Neural progenitor cell (in vitro differentiated cells): Measurements from ENCODE around the gene TRIM41. TPM values are rescaled to one million over a fixed set of nuclear protein-coding genes. Genes with fewer than 3 reads are reported as not detected.
A peak's percentile ranks its signal among the peaks of the same experiment; 100 is the strongest.

Experiments
- DNase-seq: peaks from one replicate; pipeline ENCODE4 v3.0.0-alpha.2; 2016; ENCODE audit warnings: low spot score
- H2AFZ ChIP-seq: fragments of 200-600 bp; sonication (generic); replicated peaks from 2 replicates; pipeline ENCODE4 v1.6.1; 2016; ENCODE audit warnings: antibody characterized with exemption
- H3F3A ChIP-seq: fragments of 200-600 bp; sonication (generic); 2 replicates; pipeline ENCODE4 v1.6.1; 2016; ENCODE audit warnings: antibody characterized with exemption, low read depth
- H3K27ac ChIP-seq: fragments of 200-600 bp; sonication (generic); 2 replicates; pipeline ENCODE4 v1.5.1; 2016; ENCODE audit warnings: mild to moderate bottlenecking
- H3K27me3 ChIP-seq: fragments of 200-600 bp; sonication (generic); 2 replicates; pipeline ENCODE4 v1.6.1; 2016; ENCODE audit warnings: mild to moderate bottlenecking, moderate library complexity
- H3K36me3 ChIP-seq: fragments of 200-600 bp; sonication (generic); 2 replicates; pipeline ENCODE4 v1.5.1; 2016
- H3K4me1 ChIP-seq: fragments of 200-600 bp; sonication (generic); 2 replicates; pipeline ENCODE4 v1.6.1; 2016; ENCODE audit warnings: mixed run types
- H3K4me2 ChIP-seq: fragments of 200-600 bp; sonication (generic); 2 replicates; pipeline ENCODE4 v1.6.1; 2016
- H3K4me3 ChIP-seq: fragments of 200-600 bp; sonication (generic); 2 replicates; pipeline ENCODE4 v1.5.1; 2016
- H3K79me2 ChIP-seq: fragments of 200-600 bp; sonication (generic); 2 replicates; pipeline ENCODE4 v1.6.1; 2016; ENCODE audit warnings: low read depth
- H3K9ac ChIP-seq: fragments of 200-600 bp; sonication (generic); 2 replicates; pipeline ENCODE4 v1.6.1; 2016
- H3K9me3 ChIP-seq: fragments of 200-600 bp; sonication (generic); 2 replicates; pipeline ENCODE4 v1.5.1; 2016; ENCODE audit warnings: low read depth
- H4K20me1 ChIP-seq: fragments of 200-600 bp; sonication (generic); 2 replicates; pipeline ENCODE4 v1.6.1; 2016; ENCODE audit warnings: low read depth
- H3K27ac Mint-ChIP-seq: 3 replicates; pipeline ENCODE4 v1.8.0; 2021; ENCODE audit warnings: mixed read lengths
- H3K27me3 Mint-ChIP-seq: 2 replicates; pipeline ENCODE4 v1.8.0; 2022; ENCODE audit warnings: low read depth, mild to moderate bottlenecking, inconsistent platforms, moderate library complexity, mixed read lengths; ENCODE audit not compliant: insufficient read depth
- H3K36me3 Mint-ChIP-seq: 3 replicates; pipeline ENCODE4 v1.8.0; 2021; ENCODE audit warnings: mixed read lengths
- H3K4me1 Mint-ChIP-seq: 3 replicates; pipeline ENCODE4 v1.8.0; 2021; ENCODE audit warnings: mixed read lengths
- H3K4me3 Mint-ChIP-seq: 3 replicates; pipeline ENCODE4 v1.8.0; 2021; ENCODE audit warnings: mild to moderate bottlenecking, moderate library complexity, mixed read lengths
- H3K9me3 Mint-ChIP-seq: 3 replicates; pipeline ENCODE4 v1.8.0; 2020; ENCODE audit warnings: mixed read lengths
- EZH2 ChIP-seq: fragments of 200-600 bp; sonication (generic); IDR thresholded peaks from 2 replicates; pipeline ENCODE4 v1.6.1; 2017; ENCODE audit warnings: antibody characterized with exemption, mild to moderate bottlenecking, moderate library complexity
- EZH2phosphoT487 ChIP-seq: fragments of 200-600 bp; sonication (generic); IDR thresholded peaks from 2 replicates; pipeline ENCODE4 v1.6.1; 2017; ENCODE audit warnings: antibody characterized with exemption
- total RNA-seq: library from RNA; depleted of rRNA; stranded (reverse); fragments of >200 nt; gene quantifications from 2 replicates; pipeline ENCODE4 v1.2.3, GENCODE V29; 2015; ENCODE audit warnings: low replicate concordance
- TF ChIP-seq, protein P1 (sequence below): fragments of 200-600 bp; sonication (generic); IDR thresholded peaks from 2 replicates; pipeline ENCODE4 v1.5.1; 2017; ENCODE audit warnings: antibody characterized with exemption, mild to moderate bottlenecking

Gene TRIM41
- total RNA-seq, 1 donor from 2014 or later, result 8.1 TPM

DNA sequence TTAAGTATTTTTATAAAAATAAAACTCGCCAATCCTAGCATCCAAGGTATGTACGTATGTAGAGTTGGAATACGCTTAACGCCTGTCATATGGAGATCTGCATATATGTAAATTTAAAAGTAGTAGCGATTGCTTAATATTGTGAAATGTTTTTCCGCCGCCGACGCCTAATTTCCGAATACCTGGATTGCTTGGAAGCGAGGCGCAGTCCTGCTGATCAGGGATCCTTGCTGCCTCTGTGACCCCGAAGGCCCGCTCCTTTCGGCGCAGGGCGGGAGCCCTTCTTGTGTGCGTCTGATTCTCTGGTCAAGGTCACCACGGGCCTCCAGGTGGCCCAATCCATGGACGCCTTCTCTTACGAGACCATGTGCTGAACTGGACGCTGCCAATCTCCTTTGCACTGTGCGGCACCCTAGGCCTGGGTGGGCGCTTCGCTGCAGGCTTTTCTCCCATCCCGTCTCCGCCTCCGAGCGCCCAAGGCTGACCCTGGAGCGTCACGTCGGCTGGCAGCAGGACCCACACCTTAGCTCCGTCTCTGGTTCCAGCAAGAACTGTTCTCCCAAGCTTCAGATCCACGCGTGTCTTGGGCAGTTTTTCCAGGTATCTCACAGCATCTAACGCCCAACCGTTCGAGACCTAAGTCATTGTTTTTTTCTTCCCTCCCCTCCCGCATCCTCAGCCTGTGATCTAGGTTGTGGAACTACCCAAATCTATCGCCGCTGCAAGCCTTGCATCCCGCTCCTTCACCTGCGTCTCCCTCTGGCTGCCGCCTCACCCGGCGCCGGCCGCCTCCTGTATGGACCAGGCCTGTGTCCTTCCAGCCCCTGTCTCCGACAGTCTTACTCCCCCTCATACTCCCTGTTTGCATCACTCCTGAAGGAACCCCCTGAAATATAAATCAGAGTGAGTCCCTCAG is 3.6 kb upstream of the TRIM41 start:
- Histone ChIP-seq H3K9ac (no peak overlapping the region), H2AFZ (no peak overlapping the region), H3K79me2 (peaks cover 7% of the 10 kb centered on the region), H3K36me3 (no peaks in the 10 kb centered on the region), H3K9me3 (no peaks in the 10 kb centered on the region), H3K27me3 (peaks cover 30% of the 10 kb centered on the region), H3K4me2 (no peak overlapping the region), H4K20me1 (peaks cover 4% of the 10 kb centered on the region), H3K4me1 (peaks cover 5% of the 10 kb centered on the region), H3K4me3 (no peak overlapping the region), H3K27ac (no peak overlapping the region), H3F3A (peaks cover 77% of the 10 kb centered on the region)
- no peak for DNase-seq
- TF ChIP-seq, protein P1, sequence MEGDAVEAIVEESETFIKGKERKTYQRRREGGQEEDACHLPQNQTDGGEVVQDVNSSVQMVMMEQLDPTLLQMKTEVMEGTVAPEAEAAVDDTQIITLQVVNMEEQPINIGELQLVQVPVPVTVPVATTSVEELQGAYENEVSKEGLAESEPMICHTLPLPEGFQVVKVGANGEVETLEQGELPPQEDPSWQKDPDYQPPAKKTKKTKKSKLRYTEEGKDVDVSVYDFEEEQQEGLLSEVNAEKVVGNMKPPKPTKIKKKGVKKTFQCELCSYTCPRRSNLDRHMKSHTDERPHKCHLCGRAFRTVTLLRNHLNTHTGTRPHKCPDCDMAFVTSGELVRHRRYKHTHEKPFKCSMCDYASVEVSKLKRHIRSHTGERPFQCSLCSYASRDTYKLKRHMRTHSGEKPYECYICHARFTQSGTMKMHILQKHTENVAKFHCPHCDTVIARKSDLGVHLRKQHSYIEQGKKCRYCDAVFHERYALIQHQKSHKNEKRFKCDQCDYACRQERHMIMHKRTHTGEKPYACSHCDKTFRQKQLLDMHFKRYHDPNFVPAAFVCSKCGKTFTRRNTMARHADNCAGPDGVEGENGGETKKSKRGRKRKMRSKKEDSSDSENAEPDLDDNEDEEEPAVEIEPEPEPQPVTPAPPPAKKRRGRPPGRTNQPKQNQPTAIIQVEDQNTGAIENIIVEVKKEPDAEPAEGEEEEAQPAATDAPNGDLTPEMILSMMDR, result no peak
- TF ChIP-seq EZH2 (no peak), EZH2phosphoT487 (no peak)
- peaks cover 44% of the 10 kb centered on the region for H3K27me3 Mint-ChIP-seq
- H3K9me3 Mint-ChIP-seq, result peaks cover 16% of the 10 kb centered on the region
- peak overlapping the region; percentile 79 for H3K27ac Mint-ChIP-seq
- H3K4me3 Mint-ChIP-seq, result peak overlapping the region; percentile 99
- H3K36me3 Mint-ChIP-seq, result peaks cover 9% of the 10 kb centered on the region
- peaks cover 38% of the 10 kb centered on the region for H3K4me1 Mint-ChIP-seq

DNA sequence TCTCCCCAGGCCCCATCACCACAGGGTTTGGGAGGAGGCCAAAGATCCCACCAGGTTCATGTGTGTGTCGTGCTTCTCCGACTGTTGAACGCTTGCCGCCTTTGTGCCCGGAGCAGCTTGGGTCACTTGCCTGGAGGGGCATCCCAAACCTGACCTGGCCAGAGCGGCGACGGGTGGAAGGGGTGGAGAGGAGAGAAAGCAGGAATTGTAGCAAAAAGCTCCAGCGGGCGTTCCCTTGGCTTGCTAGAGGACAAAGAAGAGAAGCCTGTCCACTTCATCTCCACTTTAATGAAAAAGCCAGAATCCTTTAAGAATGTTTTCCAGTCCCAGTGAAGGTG is 2.9 kb upstream of the TRIM41 start:
- Histone ChIP-seq H3K9ac (no peak overlapping the region), H2AFZ (no peak overlapping the region), H3K27me3 (peaks cover 25% of the 10 kb centered on the region), H3K9me3 (no peaks in the 10 kb centered on the region), H3K27ac (no peak overlapping the region), H3K36me3 (no peaks in the 10 kb centered on the region), H3K79me2 (peaks cover 13% of the 10 kb centered on the region), H3F3A (peaks cover 73% of the 10 kb centered on the region), H3K4me3 (no peak overlapping the region), H3K4me1 (peaks cover 7% of the 10 kb centered on the region), H3K4me2 (no peak overlapping the region), H4K20me1 (peaks cover 4% of the 10 kb centered on the region)
- peaks cover 44% of the 10 kb centered on the region for H3K27me3 Mint-ChIP-seq
- H3K4me3 Mint-ChIP-seq, result peak overlapping the region; percentile 99
- peaks cover 9% of the 10 kb centered on the region for H3K36me3 Mint-ChIP-seq
- peaks cover 43% of the 10 kb centered on the region for H3K4me1 Mint-ChIP-seq
- no peak for TF ChIP-seq EZH2phosphoT487
- TF ChIP-seq, protein P1, result no peak
- TF ChIP-seq EZH2, result no peak
- peak overlapping the region; percentile 79 for H3K27ac Mint-ChIP-seq
- DNase-seq, result no peak
- H3K9me3 Mint-ChIP-seq, result peaks cover 16% of the 10 kb centered on the region

DNA sequence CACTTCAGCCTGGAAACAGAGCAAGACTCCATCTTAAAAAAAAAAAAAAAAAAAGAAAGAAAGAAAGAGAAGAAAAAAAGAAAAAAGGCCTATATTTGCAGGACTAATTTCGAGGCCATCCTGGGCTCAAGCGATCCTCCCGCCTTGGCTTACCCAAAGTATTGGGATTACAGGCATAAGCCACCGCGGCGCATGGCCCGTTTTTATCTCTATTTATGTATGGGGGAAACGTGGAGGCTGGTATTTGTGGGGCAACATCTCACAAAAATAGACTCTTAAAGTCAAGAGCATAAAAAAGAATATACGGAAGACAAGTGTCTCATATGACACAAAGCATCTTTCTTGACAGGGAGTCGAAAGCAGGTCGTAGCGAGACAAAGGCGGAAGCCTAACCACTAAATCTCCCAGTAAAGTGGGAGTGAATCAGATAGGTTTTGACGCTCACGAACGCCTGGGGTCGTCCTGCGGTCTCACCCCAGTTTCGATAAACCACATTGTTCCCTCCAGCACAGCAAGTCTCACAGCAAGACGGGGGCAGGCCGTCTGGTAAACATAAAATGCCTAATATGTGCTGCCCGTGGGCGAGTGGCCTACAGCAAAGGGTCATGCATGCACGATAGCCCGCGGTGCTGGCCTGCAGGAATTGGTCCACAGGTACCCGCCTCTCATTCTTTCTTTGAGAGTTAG is 1.8 kb upstream of the TRIM41 start:
- Histone ChIP-seq H3K4me1 (peaks cover 7% of the 10 kb centered on the region), H4K20me1 (peaks cover 4% of the 10 kb centered on the region), H3K9ac (no peak overlapping the region), H3K4me3 (peak overlapping the region; percentile 100), H3K27me3 (peaks cover 18% of the 10 kb centered on the region), H3K36me3 (no peaks in the 10 kb centered on the region), H3K79me2 (peaks cover 24% of the 10 kb centered on the region), H2AFZ (peak overlapping the region; percentile 78), H3K4me2 (peak overlapping the region; percentile 89), H3F3A (peaks cover 68% of the 10 kb centered on the region), H3K27ac (no peak overlapping the region), H3K9me3 (no peaks in the 10 kb centered on the region)
- H3K4me3 Mint-ChIP-seq, result peak overlapping the region; percentile 99
- H3K4me1 Mint-ChIP-seq, result peaks cover 47% of the 10 kb centered on the region
- peaks cover 16% of the 10 kb centered on the region for H3K9me3 Mint-ChIP-seq
- H3K27me3 Mint-ChIP-seq, result peaks cover 42% of the 10 kb centered on the region
- peaks cover 9% of the 10 kb centered on the region for H3K36me3 Mint-ChIP-seq
- H3K27ac Mint-ChIP-seq, result peak overlapping the region; percentile 66
- no peak for DNase-seq
- TF ChIP-seq, protein P1, result no peak
